BLaER1 treated with 17β-estradiol and CSF1 and Interleukin-3, amounts not matched to agents 10 nM and 100 nM (cell line): ENCODE results near the gene NCBP1.

ENCODE experiments used
- H3K27ac ChIP-seq, 11 experiments: shearing (Covaris generic); formaldehyde crosslinking; 2 replicates each; pipeline ENCODE4 v1.8.1; 2022
- H3K27me3 ChIP-seq, 11 experiments: shearing (Covaris generic); formaldehyde crosslinking; 2 replicates each; pipeline ENCODE4 v1.8.1; 2022
- H3K36me3 ChIP-seq, 11 experiments: shearing (Covaris generic); formaldehyde crosslinking; 2 replicates each; pipeline ENCODE4 v1.8.1; 2022
- H3K4me1 ChIP-seq, 10 experiments: shearing (Covaris generic); formaldehyde crosslinking; 2 replicates each; pipeline ENCODE4 v1.8.1; 2022
- H3K4me2 ChIP-seq, 11 experiments: shearing (Covaris generic); formaldehyde crosslinking; 2 replicates each; pipeline ENCODE4 v1.8.1; 2022
- H3K4me3 ChIP-seq, 10 experiments: shearing (Covaris generic); formaldehyde crosslinking; 2 replicates each; pipeline ENCODE4 v1.8.1; 2022
- H3K9ac ChIP-seq, 11 experiments: shearing (Covaris generic); formaldehyde crosslinking; 2 replicates each; pipeline ENCODE4 v1.8.1; 2022
- H3K9me3 ChIP-seq, 11 experiments: shearing (Covaris generic); formaldehyde crosslinking; replicated peaks in 1 of 11; 2 replicates each; pipeline ENCODE4 v1.8.1; 2022
- H4K20me1 ChIP-seq, 11 experiments: shearing (Covaris generic); formaldehyde crosslinking; 2 replicates each; pipeline ENCODE4 v1.8.1; 2022
- Cebpa-rat ChIP-seq, 11 experiments: shearing (Covaris generic); IDR thresholded peaks; 2 replicates each; pipeline ENCODE4 v1.8.1; 2022

The NCBP1 gene

GRCh38 chr9:97672403-97672802 lies 38.8 kb downstream of the NCBP1 start:
- Histone ChIP-seq H4K20me1 (peaks cover 0 to 38% (median 17%) of the 10 kb centered on the region in 11 experiments; a peak in 11 of 22 replicates), H3K27ac (no peak overlapping the region), H3K27me3 (no peaks in the 10 kb centered on the region), H3K4me3 (no peak overlapping the region), H3K4me2 (no peak overlapping the region), H3K4me1 (peaks cover 0 to 4% (median 0%) of the 10 kb centered on the region in 10 experiments; a peak in 4 of 20 replicates), H3K36me3 (peaks cover 98 to 100% (median 100%) of the 10 kb centered on the region in 11 experiments), H3K9ac (no peak overlapping the region), H3K9me3 (no peaks in the 10 kb centered on the region)
- TF ChIP-seq Cebpa-rat (IDR thresholded peaks at IDR 0.05): no peak

- H3K27me3 ChIP-seq: no peaks in the 10 kb centered on the region
- H3K27ac ChIP-seq: no peak overlapping the region
- no peak for TF ChIP-seq Cebpa-rat (IDR thresholded peaks at IDR 0.05)
These were observed 40.3 kb downstream of the NCBP1 start for GRCh38 chr9:97673922-97674321.

GRCh38 chr9:97675655-97676054 lies 42.0 kb downstream of the NCBP1 start:
- no peaks in the 10 kb centered on the region for H3K9me3 ChIP-seq
- peaks cover 93 to 100% (median 100%) of the 10 kb centered on the region in 11 experiments for H3K36me3 ChIP-seq
- no peak overlapping the region for H3K4me2 ChIP-seq
- no peak for TF ChIP-seq Cebpa-rat (IDR thresholded peaks at IDR 0.05)
- H3K9ac ChIP-seq: no peak overlapping the region
- no peak overlapping the region for H3K27ac ChIP-seq
- no peaks in the 10 kb centered on the region for H3K27me3 ChIP-seq
- peaks cover 2 to 33% (median 25%) of the 10 kb centered on the region in 11 experiments; a peak in 12 of 22 replicates for H4K20me1 ChIP-seq
- H3K4me1 ChIP-seq: no peaks in the 10 kb centered on the region
- no peak overlapping the region for H3K4me3 ChIP-seq

More at GRCh38 chr9:97673922-97674321, 40.3 kb downstream of the NCBP1 start:
- Histone ChIP-seq H3K9me3 (no peaks in the 10 kb centered on the region), H3K4me2 (no peak overlapping the region), H3K4me1 (no peaks in the 10 kb centered on the region), H3K36me3 (peaks cover 98 to 100% (median 100%) of the 10 kb centered on the region in 11 experiments), H4K20me1 (peaks cover 2 to 35% (median 19%) of the 10 kb centered on the region in 11 experiments; a peak in 12 of 22 replicates), H3K4me3 (no peak overlapping the region), H3K9ac (no peak overlapping the region)

- Histone ChIP-seq H3K27me3 (no peaks in the 10 kb centered on the region), H3K4me1 (no peaks in the 10 kb centered on the region), H3K27ac (no peak overlapping the region), H3K4me3 (no peak overlapping the region), H3K36me3 (peaks cover 77 to 100% (median 99%) of the 10 kb centered on the region in 11 experiments), H3K4me2 (no peak overlapping the region), H4K20me1 (peaks cover 8 to 33% (median 11%) of the 10 kb centered on the region in 11 experiments; a peak in 11 of 22 replicates), H3K9me3 (no peaks in the 10 kb centered on the region), H3K9ac (no peak overlapping the region)
- TF ChIP-seq Cebpa-rat (IDR thresholded peaks at IDR 0.05): no peak
These were observed 48.6 kb downstream of the NCBP1 start for GRCh38 chr9:97682242-97682641.

GRCh38 chr9:97688654-97689053 lies 55.0 kb downstream of the NCBP1 start:
- Histone ChIP-seq H3K27ac (no peak overlapping the region), H3K4me2 (no peak overlapping the region), H3K4me3 (no peak overlapping the region), H3K27me3 (no peaks in the 10 kb centered on the region), H3K9me3 (no peaks in the 10 kb centered on the region), H3K4me1 (peaks cover 0 to 1% (median 0%) of the 10 kb centered on the region in 10 experiments; a peak in 1 of 20 replicates), H3K36me3 (peaks cover 78 to 100% (median 94%) of the 10 kb centered on the region in 11 experiments), H3K9ac (no peak overlapping the region), H4K20me1 (peaks cover 0 to 34% (median 9%) of the 10 kb centered on the region in 11 experiments; a peak in 10 of 22 replicates)
- TF ChIP-seq Cebpa-rat (IDR thresholded peaks at IDR 0.05): no peak

- no peak for TF ChIP-seq Cebpa-rat (IDR thresholded peaks at IDR 0.05)
- Histone ChIP-seq H3K36me3 (peaks cover 68 to 95% (median 86%) of the 10 kb centered on the region in 11 experiments), H3K9ac (no peak overlapping the region), H3K9me3 (no peaks in the 10 kb centered on the region), H3K27ac (no peak overlapping the region), H3K27me3 (no peaks in the 10 kb centered on the region), H3K4me2 (no peak overlapping the region), H3K4me3 (no peak overlapping the region), H4K20me1 (peaks cover 3 to 44% (median 16%) of the 10 kb centered on the region in 11 experiments; a peak in 16 of 22 replicates), H3K4me1 (peaks cover 2 to 11% (median 7%) of the 10 kb centered on the region in 10 experiments; a peak in 16 of 20 replicates)
These were observed 56.0 kb downstream of the NCBP1 start for GRCh38 chr9:97689401-97690180.

- Histone ChIP-seq H3K4me2 (peak overlapping the region; percentile 76 to 97 (median 87)), H3K4me1 (peaks cover 28 to 51% (median 35%) of the 10 kb centered on the region in 10 experiments), H3K27ac (no peak overlapping the region), H3K9me3 (no peaks in the 10 kb centered on the region), H4K20me1 (peaks cover 0 to 38% (median 26%) of the 10 kb centered on the region in 11 experiments; a peak in 13 of 22 replicates), H3K4me3 (peak overlapping the region in 1 of 10 experiments; percentile 87; a peak in 1 of 20 replicates), H3K36me3 (peaks cover 31 to 48% (median 35%) of the 10 kb centered on the region in 11 experiments), H3K27me3 (no peaks in the 10 kb centered on the region), H3K9ac (0 out of 22 replicates have a peak overlapping the region, but pooled peaks of 1 of the 11 experiments have one; percentile 91)
- no peak for TF ChIP-seq Cebpa-rat (IDR thresholded peaks at IDR 0.05)
These were observed 61.1 kb downstream of the NCBP1 start for GRCh38 chr9:97694769-97695168.

- Histone ChIP-seq H3K4me3 (peak overlapping the region in 9 of 10 experiments; percentile 70 to 87 (median 81); a peak in 15 of 20 replicates), H3K27ac (0 out of 22 replicates have a peak overlapping the region, but pooled peaks of 1 of the 11 experiments have one; percentile 80), H3K4me2 (peak overlapping the region; percentile 76 to 97 (median 87)), H3K9ac (peak overlapping the region in 8 of 11 experiments; percentile 88 to 96 (median 91); a peak in 10 of 22 replicates), H3K27me3 (no peaks in the 10 kb centered on the region), H3K4me1 (peaks cover 28 to 53% (median 35%) of the 10 kb centered on the region in 10 experiments), H4K20me1 (peaks cover 0 to 36% (median 26%) of the 10 kb centered on the region in 11 experiments; a peak in 13 of 22 replicates), H3K36me3 (peaks cover 25 to 42% (median 28%) of the 10 kb centered on the region in 11 experiments), H3K9me3 (no peaks in the 10 kb centered on the region)
- no peak for TF ChIP-seq Cebpa-rat (IDR thresholded peaks at IDR 0.05)
These were observed 61.8 kb downstream of the NCBP1 start for GRCh38 chr9:97695390-97695789.
